ENCODE results near the gene CASP10. TPM values are rescaled to one million over a fixed set of nuclear protein-coding genes. Genes with fewer than 3 reads are reported as not detected.

Gene CASP10
- total RNA-seq, 1 experiment from 2014 or later, result 1.2 TPM

- intact Hi-C loops (cut with micrococcal nuclease; ENCODE audit: unreplicated experiment), result no loop called here
- no peak for DNase-seq (ENCODE audit: low spot score)
Observed at GRCh38 chr2:201254081-201254730, 71.3 kb downstream of the CASP10 start.

GRCh38 chr2:201255408-201256033 is 72.6 kb downstream of the CASP10 start:
- POLR2A ChIA-PET (ENCODE audit: low non-redundant PET), result no interaction called here
- H3K4me1 ChIP-seq (ENCODE audit: insufficient read depth, low read length, poor library complexity, severe bottlenecking), result peaks cover 31% of the 10 kb centered on the region
- CTCF ChIA-PET, result no interaction called here
- H3K36me3 ChIP-seq (ENCODE audit: insufficient read depth, low read length, poor library complexity, severe bottlenecking), result no peaks in the 10 kb centered on the region
- no peak for TF ChIP-seq CTCF (conservative IDR thresholded peaks at IDR 0.05; ENCODE audit: low read depth, low read length)
- TF ChIP-seq EZH2 (IDR thresholded peaks at IDR 0.05; ENCODE audit: borderline replicate concordance, low read depth, low read length, poor library complexity, severe bottlenecking), result no peak
- intact Hi-C loops (cut with micrococcal nuclease; ENCODE audit: unreplicated experiment), result no loop called here
- no TSS peak for BruUV-seq (replicated peaks)
- peak overlapping the region; percentile 32 for H3K27ac ChIP-seq (ENCODE audit: low read depth, low read length, poor library complexity, severe bottlenecking)
- H3K4me3 ChIP-seq (ENCODE audit: low read depth, low read length, poor library complexity, severe bottlenecking), result no peak overlapping the region
- no peak for DNase-seq (ENCODE audit: low spot score)
- H3K27me3 ChIP-seq (replicated peaks; ENCODE audit: insufficient read depth, low read depth, low read length, poor library complexity), result no peaks in the 10 kb centered on the region
- no peaks in the 10 kb centered on the region for H3K9me3 ChIP-seq (ENCODE audit: low read depth, low read length, poor library complexity, severe bottlenecking)

More at GRCh38 chr2:201254081-201254730, 71.3 kb downstream of the CASP10 start:
- Histone ChIP-seq H3K9me3 (ENCODE audit: low read depth, low read length, poor library complexity, severe bottlenecking) (no peaks in the 10 kb centered on the region), H3K4me1 (ENCODE audit: insufficient read depth, low read length, poor library complexity, severe bottlenecking) (peaks cover 23% of the 10 kb centered on the region), H3K4me3 (ENCODE audit: low read depth, low read length, poor library complexity, severe bottlenecking) (no peak overlapping the region), H3K36me3 (ENCODE audit: insufficient read depth, low read length, poor library complexity, severe bottlenecking) (no peaks in the 10 kb centered on the region), H3K27ac (ENCODE audit: low read depth, low read length, poor library complexity, severe bottlenecking) (no peak overlapping the region), H3K27me3 (replicated peaks; ENCODE audit: insufficient read depth, low read depth, low read length, poor library complexity) (no peaks in the 10 kb centered on the region)
- no peak for TF ChIP-seq EZH2 (IDR thresholded peaks at IDR 0.05; ENCODE audit: borderline replicate concordance, low read depth, low read length, poor library complexity, severe bottlenecking)
- no peak for TF ChIP-seq CTCF (conservative IDR thresholded peaks at IDR 0.05; ENCODE audit: low read depth, low read length)
- POLR2A ChIA-PET (ENCODE audit: low non-redundant PET), result no interaction called here
- CTCF ChIA-PET, result no interaction called here
- BruUV-seq (replicated peaks), result no TSS peak

- Histone ChIP-seq H3K27me3 (replicated peaks; ENCODE audit: insufficient read depth, low read depth, low read length, poor library complexity) (no peaks in the 10 kb centered on the region), H3K4me3 (ENCODE audit: low read depth, low read length, poor library complexity, severe bottlenecking) (no peak overlapping the region), H3K9me3 (ENCODE audit: low read depth, low read length, poor library complexity, severe bottlenecking) (no peaks in the 10 kb centered on the region), H3K27ac (ENCODE audit: low read depth, low read length, poor library complexity, severe bottlenecking) (peak overlapping the region; percentile 32), H3K36me3 (ENCODE audit: insufficient read depth, low read length, poor library complexity, severe bottlenecking) (no peaks in the 10 kb centered on the region), H3K4me1 (ENCODE audit: insufficient read depth, low read length, poor library complexity, severe bottlenecking) (peaks cover 32% of the 10 kb centered on the region)
- TF ChIP-seq CTCF (conservative IDR thresholded peaks at IDR 0.05; ENCODE audit: low read depth, low read length) (no peak), EZH2 (IDR thresholded peaks at IDR 0.05; ENCODE audit: borderline replicate concordance, low read depth, low read length, poor library complexity, severe bottlenecking) (no peak)
- CTCF ChIA-PET, result no interaction called here
- DNase-seq (ENCODE audit: low spot score), result no peak
- intact Hi-C loops (cut with micrococcal nuclease; ENCODE audit: unreplicated experiment), result no loop called here
- no TSS peak for BruUV-seq (replicated peaks)
- POLR2A ChIA-PET (ENCODE audit: low non-redundant PET), result no interaction called here
Observed at GRCh38 chr2:201256082-201256481, 73.1 kb downstream of the CASP10 start.

All from A673 (cell line).